CD4-positive, alpha-beta T cell treated with Interleukin-6 at 100 ng/mL for 8 hours (primary cell): ENCODE data around the gene MAPK4.

ENCODE experiments used
- DNase-seq: peaks from one replicate; pipeline ENCODE4 v3.0.0-alpha.2; 2020; ENCODE audit warnings: mixed read lengths, low spot score

MAPK4 gene

GRCh38 chr18:50623694-50624352, 63.9 kb downstream of the MAPK4 start:
- DNase-seq: no peak

GRCh38 chr18:50624981-50625380, 65.1 kb downstream of the MAPK4 start:
- no peak for DNase-seq

GRCh38 chr18:50626317-50626716, 66.4 kb downstream of the MAPK4 start:
- DNase-seq: no peak

- DNase-seq: no peak
These were observed 68.0 kb downstream of the MAPK4 start for GRCh38 chr18:50627594-50628532.

- no peak for DNase-seq
These were observed 68.6 kb downstream of the MAPK4 start for GRCh38 chr18:50628533-50628905.

GRCh38 chr18:50629148-50629631, 69.3 kb downstream of the MAPK4 start:
- no peak for DNase-seq

- DNase-seq: no peak
These were observed 71.0 kb downstream of the MAPK4 start for GRCh38 chr18:50630895-50631294.

GRCh38 chr18:50632895-50633515, 73.1 kb downstream of the MAPK4 start:
- no peak for DNase-seq

GRCh38 chr18:50633992-50634391, 74.1 kb downstream of the MAPK4 start:
- DNase-seq: no peak

- no peak for DNase-seq
These were observed 76.6 kb downstream of the MAPK4 start for GRCh38 chr18:50636366-50637057.

GRCh38 chr18:50638016-50638883, 78.4 kb downstream of the MAPK4 start:
- DNase-seq: no peak

GRCh38 chr18:50638884-50639420, 79.1 kb downstream of the MAPK4 start:
- DNase-seq: no peak

GRCh38 chr18:50639711-50640110, 79.8 kb downstream of the MAPK4 start:
- DNase-seq: no peak

GRCh38 chr18:50642439-50642838, 82.6 kb downstream of the MAPK4 start:
- DNase-seq: no peak

GRCh38 chr18:50644146-50644545, 84.3 kb downstream of the MAPK4 start:
- no peak for DNase-seq

- DNase-seq: no peak
These were observed 84.9 kb downstream of the MAPK4 start for GRCh38 chr18:50644807-50645206.

GRCh38 chr18:50647237-50647636, 87.3 kb downstream of the MAPK4 start:
- DNase-seq: no peak

GRCh38 chr18:50647792-50648191, 87.9 kb downstream of the MAPK4 start:
- no peak for DNase-seq

- DNase-seq: no peak
These were observed 89.9 kb downstream of the MAPK4 start for GRCh38 chr18:50649821-50650220.

- no peak for DNase-seq
These were observed 91.4 kb downstream of the MAPK4 start for GRCh38 chr18:50651334-50651733.
